Aorta (tissue), 5 donors: ENCODE data around the gene DCST2. TPM values are rescaled to one million over a fixed set of nuclear protein-coding genes. Genes with fewer than 3 reads are reported as not detected.

Experiments
- ATAC-seq: fragments of 200-7000 bp; cut with Tn5 transposase; one replicate; pipeline ENCODE4 v1.9.1; 2022; ENCODE audit warnings: moderate library complexity; ENCODE audit not compliant: low FRiP score
- DNase-seq, 2 donors: peaks; one replicate each; pipeline ENCODE4 v3.0.0-alpha.2; 2020
- H3K27ac ChIP-seq, 2 donors: one replicate each; pipeline ENCODE4 v1.5.1; 2013; ENCODE audit warnings: low read length in 2 of 2, mild to moderate bottlenecking in 2 of 2, moderate library complexity in 2 of 2, control low read depth in 1 of 2, inconsistent platforms in 1 of 2, low read depth in 1 of 2
- H3K27me3 ChIP-seq, 2 donors: one replicate each; pipeline ENCODE4 v1.6.1; 2013; ENCODE audit warnings: control low read depth in 1 of 2, low read length in 1 of 2, mild to moderate bottlenecking in 1 of 2, moderate library complexity in 1 of 2; ENCODE audit not compliant: insufficient read depth in 2 of 2, control insufficient read depth in 1 of 2
- H3K36me3 ChIP-seq, 2 donors: one replicate each; pipeline ENCODE4 v1.6.1; 2013; ENCODE audit warnings: control low read depth in 1 of 2, low read length in 1 of 2, mild to moderate bottlenecking in 1 of 2; ENCODE audit not compliant: insufficient read depth in 2 of 2, control insufficient read depth in 1 of 2
- H3K4me1 ChIP-seq, 2 donors: one replicate each; pipeline ENCODE4 v1.6.1; 2013; ENCODE audit warnings: low read length in 2 of 2, control low read depth in 1 of 2, mild to moderate bottlenecking in 1 of 2, moderate library complexity in 1 of 2; ENCODE audit not compliant: insufficient read depth in 2 of 2, control insufficient read depth in 1 of 2
- H3K4me3 ChIP-seq, 2 donors: one replicate each; pipeline ENCODE4 v1.5.1; 2013; ENCODE audit warnings: low read length in 2 of 2, control low read depth in 1 of 2, mild to moderate bottlenecking in 1 of 2
- H3K9me3 ChIP-seq: one replicate; pipeline ENCODE4 v1.6.1; 2013; ENCODE audit warnings: mild to moderate bottlenecking, low read length; ENCODE audit not compliant: control insufficient read depth
- WGBS, 2 donors: extraction: QIAGEN DNeasy Blood & Tissue Kit; methylation state at CpG; one replicate each; pipeline ENCODE4 v1.1.7; 2013; 5-methylcytosine and 5-hydroxymethylcytosine counted together
- intact Hi-C, 2 donors: fragments of 100-400 bp; cut with DNase I; formaldehyde crosslinking; loops; one replicate each; pipeline versions ENCODE4 v1.14.2 to v1.15.0; 2022
- polyA plus RNA-seq, 2 donors: library from polyadenylated mRNA; stranded (reverse); fragments of 200-250 nt; gene quantifications; one replicate each; pipeline ENCODE4 v1.2.3, GENCODE V29; 2013
- total RNA-seq, 2 donors: library from RNA; stranded (reverse); fragmentation: NEBNext Ultra II Directional; extraction: Animal tissue kit (Norgen Biotek cat#: 25700); gene quantifications; one replicate each; pipeline ENCODE4 v1.2.1, GENCODE V29; 2021
- donor health status: healthy with polysubstance abuse.
- donor health status: Bipolar disorder and iron deficiency.
- donor health status: DM: no; HTN: no; CAD: no.
- donor health status: DM: no; HTN: no; CAD: no.
- donor health status: DM: yes; HTN: yes; CAD: no.

DCST2 gene
- total and polyA plus RNA-seq, 4 donors = 0.25 to 5.6 (median 1.3) TPM

- intact Hi-C loops = no loop called here
- ATAC-seq (no peak), DNase-seq (no peak)
- no peak overlapping the region for H3K27ac ChIP-seq
- H3K9me3 ChIP-seq = no peaks in the 10 kb centered on the region
- H3K4me3 ChIP-seq = no peak overlapping the region
- H3K27me3 ChIP-seq = no peaks in the 10 kb centered on the region
- H3K36me3 ChIP-seq = no peaks in the 10 kb centered on the region
- WGBS, 2 donors = 82 to 86% methylated on average over 6 of the region's 6 CpGs
- no peaks in the 10 kb centered on the region for H3K4me1 ChIP-seq
Observed at GRCh38 chr1:155037851-155038441, 4.4 kb upstream of the DCST2 start.

GRCh38 chr1:155037043-155037442, 3.5 kb upstream of the DCST2 start:
- Histone ChIP-seq H3K27me3 (no peaks in the 10 kb centered on the region), H3K27ac (no peak overlapping the region), H3K36me3 (no peaks in the 10 kb centered on the region), H3K4me3 (no peak overlapping the region), H3K4me1 (no peaks in the 10 kb centered on the region), H3K9me3 (no peaks in the 10 kb centered on the region)
- no peak for ATAC-seq
- intact Hi-C loops = no loop called here
- DNase-seq = no peak
- 87 to 90% methylated on average over 3 of the region's 3 CpGs for WGBS, 2 donors

GRCh38 chr1:155035936-155036335, 2.4 kb upstream of the DCST2 start:
- WGBS, 2 donors = 93 to 98% methylated on average over 2 of the region's 2 CpGs

GRCh38 chr1:155034318-155035208, 982 bp upstream of the DCST2 start:
- intact Hi-C loops = no loop called here
- Histone ChIP-seq H3K36me3 (no peaks in the 10 kb centered on the region), H3K4me1 (no peaks in the 10 kb centered on the region), H3K4me3 (no peak overlapping the region), H3K9me3 (no peaks in the 10 kb centered on the region), H3K27ac (no peak overlapping the region), H3K27me3 (no peaks in the 10 kb centered on the region)
- no peak for DNase-seq
- no peak for ATAC-seq
- WGBS, 2 donors = 84 to 87% methylated on average over 20 of the region's 20 CpGs

More at GRCh38 chr1:155035936-155036335, 2.4 kb upstream of the DCST2 start:
- no peaks in the 10 kb centered on the region for H3K36me3 ChIP-seq
- H3K27me3 ChIP-seq = no peaks in the 10 kb centered on the region
- no peaks in the 10 kb centered on the region for H3K9me3 ChIP-seq
- DNase-seq (no peak), ATAC-seq (no peak)
- H3K4me3 ChIP-seq = no peak overlapping the region
- no peaks in the 10 kb centered on the region for H3K4me1 ChIP-seq
- no peak overlapping the region for H3K27ac ChIP-seq
- intact Hi-C loops = no loop called here

- no peak for DNase-seq
- H3K9me3 ChIP-seq = no peaks in the 10 kb centered on the region
- H3K4me1 ChIP-seq = no peaks in the 10 kb centered on the region
- no peaks in the 10 kb centered on the region for H3K36me3 ChIP-seq
- intact Hi-C loops = no loop called here
- no peak for ATAC-seq
- no peak overlapping the region for H3K4me3 ChIP-seq
- H3K27ac ChIP-seq = no peak overlapping the region
- 84 to 88% methylated on average over 11 to 12 of the region's 12 CpGs for WGBS, 2 donors
- no peaks in the 10 kb centered on the region for H3K27me3 ChIP-seq
Observed at GRCh38 chr1:155032886-155033285, 695 bp downstream of the DCST2 start.

GRCh38 chr1:155030899-155031298, 2.7 kb downstream of the DCST2 start:
- Histone ChIP-seq H3K36me3 (no peaks in the 10 kb centered on the region), H3K27ac (no peak overlapping the region), H3K4me1 (no peaks in the 10 kb centered on the region), H3K4me3 (no peak overlapping the region), H3K9me3 (no peaks in the 10 kb centered on the region), H3K27me3 (no peaks in the 10 kb centered on the region)
- DNase-seq = no peak
- intact Hi-C loops = no loop called here
- no peak for ATAC-seq
- 85 to 88% methylated on average over 11 of the region's 11 CpGs for WGBS, 2 donors

GRCh38 chr1:155030243-155030795, 3.3 kb downstream of the DCST2 start:
- Histone ChIP-seq H3K27ac (no peak overlapping the region), H3K36me3 (no peaks in the 10 kb centered on the region), H3K4me3 (no peak overlapping the region), H3K4me1 (no peaks in the 10 kb centered on the region), H3K27me3 (no peaks in the 10 kb centered on the region), H3K9me3 (no peaks in the 10 kb centered on the region)
- no peak for ATAC-seq
- no peak for DNase-seq
- WGBS, 2 donors = 83 to 91% methylated on average over 15 of the region's 15 CpGs
- intact Hi-C loops = no loop called here

GRCh38 chr1:155029513-155030242, 3.9 kb downstream of the DCST2 start:
- no peak overlapping the region for H3K27ac ChIP-seq
- H3K4me3 ChIP-seq = no peak overlapping the region
- DNase-seq (no peak), ATAC-seq (peak; percentile 11)
- H3K27me3 ChIP-seq = no peaks in the 10 kb centered on the region
- H3K9me3 ChIP-seq = no peaks in the 10 kb centered on the region
- no peaks in the 10 kb centered on the region for H3K36me3 ChIP-seq
- 79 to 86% methylated on average over 16 of the region's 16 CpGs for WGBS, 2 donors
- H3K4me1 ChIP-seq = no peaks in the 10 kb centered on the region
- intact Hi-C loops = no loop called here
